MV-4-11 (cell line): ENCODE results near the gene LEAP2.

Experiments
- DNase-seq: peaks from one replicate; lab custom pipeline; 2025; lab: John Stamatoyannopoulos, UW

The LEAP2 gene, protein sequence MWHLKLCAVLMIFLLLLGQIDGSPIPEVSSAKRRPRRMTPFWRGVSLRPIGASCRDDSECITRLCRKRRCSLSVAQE

DNA sequence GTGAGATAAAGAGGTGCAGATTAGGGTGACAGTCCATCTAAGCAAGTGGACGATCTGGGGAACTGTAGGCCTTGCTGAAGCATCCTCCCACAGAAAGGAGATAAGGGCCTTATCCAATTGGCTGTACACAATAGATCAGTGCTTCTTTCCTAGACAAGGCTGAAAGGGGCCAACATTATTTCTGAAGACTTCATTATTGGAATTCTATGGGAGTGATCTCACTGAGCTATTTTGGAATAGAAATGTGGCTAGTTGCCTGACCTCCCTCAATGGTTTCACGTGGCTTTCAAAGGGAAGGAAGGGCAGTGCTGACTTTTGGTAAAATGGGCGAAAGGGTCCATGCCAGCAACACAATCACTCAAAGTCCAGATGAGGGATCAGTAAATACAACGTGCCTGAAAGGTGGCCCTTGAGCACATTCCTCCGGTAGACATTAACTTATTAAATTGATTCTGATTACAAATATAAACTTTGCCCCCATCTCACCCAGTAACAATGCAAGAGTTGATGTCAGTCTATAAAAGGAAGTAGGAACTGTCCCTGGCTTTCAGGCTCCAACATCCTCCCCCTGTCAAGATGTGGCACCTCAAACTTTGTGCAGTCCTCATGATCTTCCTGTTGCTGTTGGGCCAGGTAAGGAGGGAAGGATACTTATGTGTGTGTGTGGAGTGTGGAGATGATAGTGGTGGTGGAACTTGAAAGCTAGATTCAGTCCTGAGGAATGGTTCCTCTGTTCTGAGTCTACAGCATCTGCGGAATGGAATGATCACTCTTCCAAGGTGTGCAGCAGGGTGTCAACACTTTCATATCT lies at the start of gene LEAP2:
LEAP2 (plus strand) TSS at position 550 of the 811 bp plus-strand sequence; CDS start at position 577, 27 bp downstream.
- no peak for DNase-seq

DNA sequence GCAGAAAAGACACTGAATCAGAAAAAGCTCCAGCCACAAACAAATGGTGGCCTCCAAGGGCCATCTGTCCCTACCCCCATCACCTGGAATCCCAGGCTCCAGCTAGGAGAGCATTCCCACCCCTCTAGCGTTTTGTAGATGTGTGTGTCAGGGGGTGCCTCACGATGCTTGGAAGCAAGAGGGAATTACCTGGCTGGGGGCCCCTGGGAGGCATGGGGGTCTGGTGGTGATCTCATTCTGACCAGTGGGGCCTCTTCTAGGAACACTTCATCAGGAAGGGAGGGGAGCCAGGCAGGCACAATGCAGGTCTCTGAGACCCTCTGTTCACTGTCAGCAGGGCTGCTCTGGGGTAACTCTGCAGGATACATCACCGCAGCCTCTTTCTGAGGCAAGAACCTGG lies 49.0 kb upstream of the LEAP2 start:
- DNase-seq, result no peak

DNA sequence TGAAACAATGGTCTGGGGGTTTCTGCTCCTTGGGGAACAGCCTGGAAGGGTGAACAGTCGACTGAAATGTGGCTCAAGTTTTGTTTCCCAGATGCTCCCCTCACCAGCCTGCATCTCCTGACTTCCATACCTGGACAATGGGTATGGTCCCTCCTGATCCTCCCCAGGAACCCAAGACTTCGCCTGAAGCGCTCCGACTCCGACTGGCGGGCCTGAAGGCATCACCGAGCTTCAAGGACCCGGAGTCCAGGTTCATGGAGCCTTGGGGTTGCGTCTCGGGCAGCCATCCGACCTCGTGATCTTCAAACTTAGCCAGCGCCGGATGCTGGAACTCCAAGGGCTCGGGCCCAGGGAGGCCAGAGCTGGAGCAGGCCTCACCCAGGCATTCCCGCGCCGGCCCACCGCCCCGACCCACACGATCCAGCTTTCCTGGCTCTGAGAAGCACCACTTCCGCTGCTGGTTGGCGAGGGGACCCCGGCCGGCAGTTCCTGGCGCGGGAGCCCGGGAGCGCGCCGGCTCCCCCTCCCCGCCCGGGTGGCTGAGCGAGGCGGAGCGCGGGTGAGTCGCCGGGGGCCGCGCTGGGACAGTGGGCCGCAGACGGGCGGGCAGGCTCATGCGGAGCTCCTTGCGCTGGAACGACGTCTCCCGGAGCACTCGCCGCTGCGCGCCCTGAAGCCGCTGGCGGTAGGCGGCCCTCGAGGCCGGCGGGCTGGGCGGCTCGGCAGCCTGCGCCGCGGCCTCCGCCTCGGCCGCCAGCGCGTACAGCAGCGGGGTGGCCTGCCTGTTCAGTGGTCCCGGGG lies 48.2 kb upstream of the LEAP2 start:
- no peak for DNase-seq

DNA sequence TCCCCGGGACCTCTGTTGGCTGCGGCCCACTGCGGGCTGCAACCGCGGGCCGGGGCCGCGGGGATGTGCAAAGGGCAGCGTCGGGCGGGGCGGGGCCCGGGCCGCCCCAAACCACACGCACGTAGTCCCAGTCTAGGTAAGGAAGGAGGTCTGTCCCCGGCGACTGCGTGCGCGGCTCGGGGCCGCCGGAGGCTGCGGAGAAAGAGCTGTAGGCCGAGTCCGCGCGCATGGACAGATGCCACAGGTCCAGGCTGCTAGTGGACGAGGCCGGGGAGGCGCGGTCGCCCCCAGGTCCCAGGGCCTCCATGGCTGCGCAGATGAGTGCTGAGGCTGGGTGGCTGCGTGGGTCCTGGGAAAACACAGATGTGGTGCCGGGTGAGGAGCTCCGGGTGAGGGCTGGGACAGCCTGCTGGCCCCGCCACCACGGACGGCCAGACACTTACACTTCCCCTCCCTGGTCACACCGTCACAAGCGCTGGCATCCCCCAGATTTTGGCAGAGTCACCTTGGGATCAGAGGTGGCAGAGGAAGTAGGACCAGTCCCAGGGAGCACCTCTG lies 47.6 kb upstream of the LEAP2 start:
- DNase-seq, result no peak

DNA sequence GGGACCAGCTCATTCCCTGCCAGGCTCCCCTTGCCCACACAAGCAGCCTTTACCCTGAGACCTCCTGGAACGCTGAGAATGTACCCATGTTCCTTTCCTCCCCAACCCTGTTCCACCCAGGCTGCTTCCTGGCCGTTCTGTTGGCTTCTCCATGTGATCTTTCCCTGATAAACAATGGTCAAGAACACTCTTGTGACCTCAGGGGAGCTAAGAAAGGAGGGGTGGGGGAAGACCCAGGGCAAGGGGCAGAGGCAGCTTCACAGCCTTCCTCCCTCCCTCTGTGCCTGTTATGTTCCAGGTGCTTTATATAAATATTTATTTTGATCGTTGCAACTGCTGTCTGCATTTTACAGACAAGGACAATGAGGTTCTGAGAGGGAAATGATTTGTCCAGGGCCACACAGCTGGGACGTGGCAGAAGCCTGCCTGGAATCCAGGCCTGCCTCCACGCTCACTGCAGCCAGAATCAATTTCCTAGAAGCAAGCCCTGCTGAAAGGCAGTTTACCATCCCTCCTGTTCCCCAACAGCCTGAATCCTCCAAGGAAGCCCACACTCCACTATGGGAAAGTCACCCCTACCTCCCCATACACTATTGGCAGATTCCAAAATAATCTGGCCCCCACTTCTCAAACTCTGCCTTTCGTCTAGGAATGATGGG lies 46.9 kb upstream of the LEAP2 start:
- no peak for DNase-seq

DNA sequence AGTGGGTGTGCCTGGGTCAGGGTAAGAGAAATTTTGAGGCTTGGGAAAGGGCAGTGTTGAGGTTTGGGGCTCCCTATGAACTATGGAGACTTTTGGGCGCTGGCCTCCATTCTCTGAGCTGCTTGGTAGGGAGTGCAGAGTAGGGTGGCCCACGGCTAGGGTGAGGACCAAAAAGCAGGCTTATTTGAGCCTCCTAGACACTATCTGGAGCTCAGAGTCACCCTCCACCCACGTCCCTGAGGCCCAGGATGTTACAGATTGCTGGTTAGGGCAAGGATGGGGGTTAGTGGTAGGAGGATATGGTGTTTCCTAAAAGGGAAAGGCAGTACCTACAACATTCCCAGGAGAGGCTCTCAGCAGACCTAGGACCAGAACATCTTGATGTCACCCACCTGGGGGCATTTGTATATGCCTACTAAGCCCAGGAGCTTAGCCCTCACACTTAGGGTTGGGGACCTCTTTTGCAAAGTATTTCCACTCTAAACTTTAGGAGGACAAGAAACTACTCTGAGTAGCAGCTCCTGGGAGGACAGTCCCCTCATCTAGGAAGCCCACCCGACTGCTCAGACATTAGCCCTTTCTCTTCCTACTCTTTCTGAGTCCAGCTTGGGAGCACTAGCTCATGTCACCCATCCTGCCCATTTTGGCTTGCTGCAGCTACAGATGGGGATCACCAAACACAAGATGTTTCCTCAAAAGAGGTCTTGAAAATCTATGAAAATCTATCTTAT lies 45.4 kb upstream of the LEAP2 start:
- DNase-seq, result no peak

DNA sequence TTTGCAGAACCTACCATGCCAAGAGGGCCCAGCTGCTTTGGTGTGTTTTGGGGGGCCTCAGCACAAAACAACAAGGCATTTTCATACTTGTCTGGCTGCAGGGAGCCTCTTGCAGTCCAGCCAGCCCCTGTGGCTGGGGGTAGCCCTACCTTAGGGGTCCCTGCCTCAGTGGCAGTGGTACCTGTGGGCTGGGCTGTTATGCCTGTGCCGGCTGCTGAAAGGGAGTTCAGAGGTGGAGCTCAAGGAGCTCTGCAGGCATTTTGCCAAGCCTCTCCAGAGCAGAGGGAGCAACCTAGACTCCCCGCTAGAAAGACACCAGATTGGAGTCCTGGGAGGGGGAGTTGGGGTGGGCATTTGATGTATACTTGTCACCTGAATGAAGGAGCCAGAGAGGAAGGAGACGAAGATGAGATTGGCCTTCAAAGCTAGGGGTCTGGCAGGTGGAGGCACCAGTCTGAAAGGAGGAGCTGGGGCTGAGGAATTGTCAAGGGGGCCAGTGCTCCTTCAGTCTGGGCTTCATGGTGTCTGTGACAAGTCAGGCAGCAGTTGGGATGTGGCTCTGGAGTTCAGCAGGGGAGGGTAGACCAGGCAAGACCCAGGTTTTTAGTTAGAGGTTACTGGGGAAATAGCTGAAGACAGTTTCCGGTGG lies 44.5 kb upstream of the LEAP2 start:
- DNase-seq, result no peak

DNA sequence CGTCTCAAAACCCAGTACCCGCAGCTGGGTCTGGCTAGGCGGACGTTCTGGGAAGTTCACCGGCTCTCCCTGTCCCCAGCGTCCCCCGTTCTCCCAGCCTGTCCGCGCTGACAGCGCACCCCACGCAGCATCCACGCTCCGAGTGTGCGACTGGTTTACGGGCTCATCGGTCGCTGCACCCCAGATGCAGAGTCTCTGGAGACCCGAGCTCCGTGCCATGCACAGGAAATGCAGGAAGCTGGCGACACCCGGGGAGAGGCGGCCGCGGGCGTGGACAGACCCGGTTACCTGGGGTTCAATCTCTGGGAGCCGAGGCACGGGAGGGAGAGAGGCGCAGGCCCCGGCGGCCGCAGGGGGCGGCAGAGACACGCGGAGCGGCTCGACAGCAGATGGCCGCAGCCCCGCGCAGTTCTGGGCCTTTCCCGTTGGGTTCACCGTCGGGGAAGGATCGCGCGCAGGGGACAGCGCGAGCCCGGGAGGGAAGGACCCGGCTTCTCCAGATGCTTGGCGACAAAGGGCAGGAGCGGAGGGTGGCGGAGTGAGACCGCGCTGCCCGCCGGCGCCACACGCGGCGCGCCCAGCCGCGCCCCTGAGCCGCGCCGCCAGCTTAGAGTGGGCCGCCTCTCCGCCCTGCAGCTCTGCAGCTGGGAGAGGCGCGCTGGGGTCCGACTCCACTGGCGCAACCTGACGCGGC lies 43.6 kb upstream of the LEAP2 start:
- DNase-seq, result peak; percentile 20

DNA sequence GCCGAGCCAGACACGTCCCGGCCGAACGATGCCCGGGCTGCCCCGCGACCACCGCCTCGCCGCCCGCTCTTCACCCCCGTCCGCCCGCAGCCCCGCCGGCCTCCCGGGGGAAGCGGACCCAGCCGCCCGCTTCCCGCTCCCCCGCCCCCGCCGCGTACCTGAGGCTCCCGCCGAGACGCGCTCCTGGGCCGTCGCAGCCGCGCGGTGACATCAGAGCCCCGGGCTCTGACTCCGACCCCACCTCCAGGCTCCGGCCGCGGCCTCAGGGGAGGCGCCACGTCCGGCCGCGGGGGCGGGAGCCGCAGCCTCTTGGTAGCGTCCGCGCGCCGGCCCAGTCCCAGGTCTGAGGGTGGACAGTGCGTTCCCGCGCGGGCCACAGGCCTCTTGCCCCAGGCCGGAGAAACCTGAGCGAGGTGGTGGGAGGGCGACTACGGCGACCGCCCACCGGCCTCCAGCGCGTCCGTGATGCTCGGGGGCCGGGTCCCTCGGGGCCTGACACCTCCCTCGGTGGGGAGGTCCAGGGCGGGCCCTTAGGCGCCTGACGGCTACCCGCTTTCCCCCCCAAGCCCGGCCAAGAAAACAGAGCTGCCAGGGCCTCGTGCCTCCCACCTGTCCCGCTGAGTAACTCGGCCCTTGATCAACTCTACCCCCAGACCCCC lies 42.9 kb upstream of the LEAP2 start, which contains the start of gene SHROOM1:
SHROOM1 (minus strand) TSS at position 212 of the 659 bp plus-strand sequence. CDS start 4,507 bp downstream, outside the sequence.
- DNase-seq, result no peak

DNA sequence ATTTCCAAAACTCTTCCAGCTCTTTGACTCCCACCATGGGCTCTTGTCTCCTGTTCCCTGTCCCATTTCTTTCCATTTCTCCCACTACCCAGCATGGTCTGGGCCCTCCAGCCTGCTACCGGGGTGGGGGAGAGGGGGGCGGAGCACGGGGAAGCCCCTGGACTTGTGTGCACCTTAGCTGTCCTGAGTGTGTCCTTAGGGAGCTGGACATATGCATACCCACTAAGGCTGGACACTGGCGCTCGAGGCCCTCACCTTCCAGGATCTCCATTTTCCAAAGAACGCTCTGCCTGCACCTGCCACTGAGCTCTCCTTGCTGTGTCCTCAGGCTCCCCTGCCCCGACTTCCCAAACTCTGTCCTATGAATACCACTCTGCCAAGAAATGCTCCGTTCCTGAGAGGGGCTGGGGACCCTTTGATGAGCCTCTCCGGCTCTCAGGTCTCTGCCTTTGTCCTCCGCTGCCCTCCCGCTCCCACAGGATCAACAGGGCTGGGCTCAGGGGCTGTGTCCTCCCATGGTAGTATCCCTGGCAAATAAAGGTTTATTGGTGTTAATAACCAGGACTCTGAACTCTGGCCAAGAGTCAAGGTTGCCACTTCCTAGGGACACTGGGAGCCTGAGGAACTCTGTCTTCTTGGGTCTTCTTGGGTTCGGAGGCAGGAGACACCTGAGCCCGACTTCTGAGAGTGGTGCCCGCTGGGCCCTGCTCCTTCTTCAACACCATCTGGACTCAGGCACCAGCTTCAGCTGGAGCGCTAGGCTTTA lies 42.2 kb upstream of the LEAP2 start:
- no peak for DNase-seq

DNA sequence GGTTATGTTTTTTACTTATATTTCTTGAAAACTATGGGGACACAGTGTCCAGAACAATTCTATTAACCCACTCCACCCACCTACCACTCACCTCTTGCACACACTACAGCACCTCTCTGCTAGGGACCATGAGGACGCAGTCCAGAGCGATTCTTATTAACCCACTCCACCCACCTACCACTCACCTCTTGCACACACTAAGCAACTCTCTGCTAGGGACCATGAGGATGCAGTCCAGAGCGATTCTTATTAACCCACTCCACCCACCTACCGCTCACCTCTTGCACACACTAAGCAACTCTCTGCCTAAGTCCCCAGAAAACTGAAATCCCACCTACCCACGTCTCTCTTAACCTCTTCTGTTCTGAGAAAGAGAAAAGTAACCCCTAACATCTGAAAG lies 40.9 kb upstream of the LEAP2 start:
- no peak for DNase-seq

DNA sequence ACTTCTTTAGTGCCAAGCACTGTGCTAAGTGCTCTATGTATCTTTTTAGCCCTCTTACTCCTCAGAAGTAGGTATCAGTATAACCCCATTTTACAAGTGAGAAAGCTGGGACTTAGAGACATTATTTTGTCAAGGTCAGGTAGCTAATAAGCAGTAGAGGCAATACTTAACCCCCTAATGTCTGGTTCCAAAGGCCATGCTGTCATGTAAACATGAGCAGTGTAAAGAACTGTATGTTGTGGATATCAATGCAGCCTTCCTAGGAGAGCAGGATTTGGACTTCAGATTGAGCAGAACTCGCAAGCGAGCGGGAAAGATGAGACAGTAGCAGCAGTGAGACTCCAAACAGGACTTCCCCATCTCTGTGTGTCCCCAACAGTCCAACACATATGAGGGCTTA lies 39.4 kb upstream of the LEAP2 start:
- DNase-seq, result no peak

DNA sequence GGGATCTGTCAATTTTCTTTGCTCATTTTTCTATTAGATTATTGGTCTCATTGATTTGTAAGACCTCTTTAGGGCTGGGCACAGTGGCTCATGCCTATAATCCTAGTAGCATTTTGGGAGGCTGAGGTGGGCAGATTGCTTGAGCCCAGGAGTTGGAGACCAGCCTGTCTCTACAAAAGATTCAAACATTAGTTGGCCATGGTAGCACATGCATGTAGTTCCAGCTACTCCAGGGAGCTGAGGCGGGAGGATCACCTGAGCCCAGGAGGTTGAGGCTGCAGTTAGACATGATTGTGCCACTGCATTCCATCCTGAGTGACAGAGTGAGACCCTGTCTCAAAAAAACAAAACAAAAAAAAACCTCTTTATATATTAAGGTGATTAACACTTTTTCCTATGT lies 36.6 kb upstream of the LEAP2 start:
- DNase-seq, result no peak

DNA sequence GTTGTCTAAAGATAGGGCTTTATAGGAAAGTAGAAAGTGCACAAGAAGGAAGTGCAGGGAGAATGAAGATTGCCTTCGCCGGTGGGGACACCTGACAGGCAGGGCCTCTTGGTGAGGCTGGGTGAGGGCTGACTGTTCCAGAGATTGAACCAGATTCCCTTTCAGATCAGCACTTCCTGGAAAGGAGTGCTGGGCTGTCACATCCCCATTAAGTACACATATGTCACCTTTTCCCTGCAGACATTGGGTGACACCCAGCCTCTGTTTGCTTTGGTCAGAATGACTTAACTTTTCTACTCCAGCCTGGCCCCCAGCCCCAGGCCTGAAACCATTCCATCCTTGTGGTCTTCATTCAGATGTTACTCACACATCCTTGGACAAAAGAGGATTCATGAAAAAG lies 35.6 kb upstream of the LEAP2 start:
- no peak for DNase-seq

DNA sequence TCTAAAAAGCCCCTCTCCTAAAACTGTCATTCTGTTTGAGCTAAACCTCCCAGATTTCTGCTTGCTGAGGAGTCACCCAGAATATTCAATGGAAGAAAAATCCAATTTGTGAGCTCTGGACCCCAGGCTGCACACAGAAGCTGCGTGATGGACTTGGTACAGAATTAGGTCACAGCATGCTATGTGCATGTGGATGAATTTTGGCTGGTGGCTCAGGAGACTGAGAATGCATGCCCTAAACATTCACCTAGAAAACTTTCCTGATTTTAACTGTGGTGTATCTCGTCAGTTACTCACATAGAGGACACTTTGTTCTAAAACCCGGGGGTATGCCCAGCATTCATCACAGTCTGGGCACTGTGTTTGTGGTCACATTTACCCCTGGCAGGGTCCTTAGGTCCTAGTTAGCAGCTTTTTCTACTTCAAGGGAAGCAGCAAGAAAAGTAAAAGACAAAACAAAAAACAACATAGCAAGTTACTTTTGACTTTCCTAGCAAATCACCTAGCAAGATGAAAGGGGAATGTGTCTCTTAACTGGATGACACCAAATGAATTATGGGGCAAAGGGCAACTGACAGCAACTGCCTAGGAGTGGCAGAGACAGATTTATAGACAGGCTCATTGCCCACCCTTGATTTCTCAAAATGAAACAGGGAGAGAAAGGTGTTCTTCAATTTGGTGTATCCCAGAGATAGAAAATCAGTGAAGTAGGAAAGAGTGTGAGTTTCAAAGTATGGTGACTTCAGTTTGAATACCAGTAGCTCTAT lies 34.8 kb upstream of the LEAP2 start:
- no peak for DNase-seq

DNA sequence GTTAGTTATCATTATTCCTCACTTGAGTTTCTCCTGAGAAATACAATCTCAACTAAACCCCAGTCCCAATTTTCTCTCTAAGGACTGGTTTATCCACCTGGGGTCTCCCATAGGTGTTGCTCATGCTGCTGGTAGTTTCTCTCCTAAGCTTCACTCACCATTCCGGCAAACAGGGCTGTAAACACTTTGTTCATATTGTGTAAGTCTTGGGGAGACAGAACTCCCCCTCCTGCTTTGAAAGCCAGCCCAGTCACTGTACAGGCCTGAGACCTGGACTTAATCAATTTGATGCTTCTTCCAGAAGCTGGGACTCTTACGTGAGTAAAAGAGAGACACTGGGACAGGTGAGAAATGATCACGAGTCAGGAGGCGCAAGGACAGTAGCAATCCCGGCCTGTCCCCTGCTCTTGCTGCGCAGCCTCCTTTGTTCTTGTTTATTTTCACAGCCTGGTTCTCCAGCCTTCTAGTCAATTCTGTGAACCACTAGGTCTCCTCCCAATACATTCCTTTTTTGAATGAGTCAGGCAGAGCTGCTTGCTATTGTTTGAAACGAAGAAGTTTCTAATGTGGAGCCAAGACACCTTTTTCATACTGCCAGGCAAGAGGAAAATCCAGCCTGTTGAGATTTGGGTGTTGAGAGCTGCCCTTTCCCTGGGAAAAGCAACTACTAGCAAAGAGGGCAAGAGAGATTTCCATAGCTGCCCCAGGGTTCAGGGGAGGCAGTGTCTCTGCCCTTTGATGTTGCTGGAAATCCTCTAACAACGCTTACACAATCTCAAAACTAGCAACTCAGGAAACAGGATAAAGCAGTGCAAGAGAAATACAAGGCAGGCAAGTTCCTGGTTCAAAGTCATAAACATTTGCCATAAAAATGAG lies 33.8 kb upstream of the LEAP2 start:
- DNase-seq, result peak; percentile 23

DNA sequence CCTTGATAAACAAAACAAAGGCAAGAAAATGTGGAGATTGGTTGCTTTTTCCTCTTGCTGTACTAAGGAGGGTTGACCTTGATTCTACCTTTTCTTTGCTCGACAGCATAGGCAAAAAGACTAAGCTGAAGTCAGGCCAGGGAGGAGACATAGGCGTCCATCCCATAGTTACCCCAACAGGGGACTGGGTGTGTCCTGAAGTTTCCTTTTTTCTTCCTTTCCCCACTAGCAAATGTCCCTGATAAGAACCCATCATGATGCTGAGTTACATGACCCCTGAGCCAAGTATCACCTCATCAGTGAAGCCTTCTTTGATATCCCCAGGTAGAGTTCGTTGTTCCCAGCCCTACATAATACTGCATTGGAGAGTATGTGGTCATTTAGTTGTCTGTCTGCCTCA lies 33.2 kb upstream of the LEAP2 start:
- DNase-seq, result no peak
